DMS79 (cell line): ENCODE measurements around the gene PCSK6.
"Not testable (repeated sequence)": the region's sequence is repeated elsewhere in the genome, so short reads cannot be mapped to it uniquely, and the experiment has no call there.

Experiments used
- DNase-seq: peaks from one replicate; lab custom pipeline; 2025; lab: John Stamatoyannopoulos, UW

The PCSK6 gene

DNA sequence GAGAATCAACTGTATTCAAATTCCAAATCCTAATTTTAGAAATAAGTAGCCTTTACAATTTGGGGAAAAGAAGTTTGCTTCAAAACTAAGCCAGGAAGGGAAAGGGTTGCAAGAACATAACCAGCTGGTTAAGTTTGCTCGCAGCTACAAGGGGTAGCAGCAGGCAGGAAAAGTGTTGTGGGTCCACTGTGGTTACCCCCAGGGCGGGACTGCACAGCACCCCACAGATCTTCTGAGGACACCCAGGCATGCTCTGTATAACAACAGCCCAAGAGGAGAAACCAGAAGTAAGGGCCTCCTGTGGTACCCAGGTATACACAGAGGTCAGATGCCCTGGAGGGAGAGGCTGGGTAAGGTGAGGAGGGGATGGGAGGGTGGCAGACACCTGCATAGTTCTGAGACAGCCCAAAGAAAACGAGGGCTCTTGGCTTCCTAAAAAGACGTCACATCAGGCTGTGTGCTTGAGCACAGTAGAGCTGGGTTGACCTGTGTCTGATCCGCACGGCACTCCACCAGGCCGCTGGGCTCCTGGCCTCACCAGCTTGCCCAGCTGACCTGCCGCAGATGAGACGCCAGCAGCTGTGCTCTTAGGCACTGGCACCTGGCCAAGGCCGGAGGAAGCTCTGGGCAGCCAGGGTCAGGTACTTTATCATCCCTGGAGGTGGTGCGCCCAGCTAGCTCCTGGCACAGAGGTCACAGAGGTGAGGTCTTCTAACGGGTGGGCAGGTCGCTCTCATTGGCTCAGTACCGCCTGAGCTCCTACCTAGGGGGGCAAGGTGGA is 112.7 kb downstream of the PCSK6 start:
- no peak for DNase-seq

GRCh38 chr15:101375006-101375405 is 114.5 kb downstream of the PCSK6 start:
- DNase-seq = not testable (repeated sequence)

DNA sequence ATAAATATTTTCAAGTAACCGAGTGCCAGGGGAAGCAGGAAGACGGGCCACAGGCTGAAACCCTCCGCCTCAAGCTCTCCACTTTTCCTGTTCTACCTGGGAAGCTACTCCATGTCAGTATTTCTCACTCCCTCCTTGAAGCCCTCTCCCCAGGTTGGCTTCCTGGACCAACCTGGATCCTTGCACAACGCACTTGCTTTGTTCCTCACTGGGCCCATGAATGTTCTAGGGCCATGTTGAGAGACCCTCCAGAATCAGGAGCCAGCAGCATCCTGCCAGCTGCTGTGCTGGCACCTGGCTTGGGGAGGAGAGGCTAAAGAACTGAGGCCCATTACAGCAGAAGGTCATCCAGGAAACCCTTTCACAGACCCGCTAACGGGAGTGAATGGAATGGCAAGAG is 115.2 kb downstream of the PCSK6 start:
- no peak for DNase-seq

GRCh38 chr15:101373577-101373976 is 115.9 kb downstream of the PCSK6 start:
- no peak for DNase-seq

DNA sequence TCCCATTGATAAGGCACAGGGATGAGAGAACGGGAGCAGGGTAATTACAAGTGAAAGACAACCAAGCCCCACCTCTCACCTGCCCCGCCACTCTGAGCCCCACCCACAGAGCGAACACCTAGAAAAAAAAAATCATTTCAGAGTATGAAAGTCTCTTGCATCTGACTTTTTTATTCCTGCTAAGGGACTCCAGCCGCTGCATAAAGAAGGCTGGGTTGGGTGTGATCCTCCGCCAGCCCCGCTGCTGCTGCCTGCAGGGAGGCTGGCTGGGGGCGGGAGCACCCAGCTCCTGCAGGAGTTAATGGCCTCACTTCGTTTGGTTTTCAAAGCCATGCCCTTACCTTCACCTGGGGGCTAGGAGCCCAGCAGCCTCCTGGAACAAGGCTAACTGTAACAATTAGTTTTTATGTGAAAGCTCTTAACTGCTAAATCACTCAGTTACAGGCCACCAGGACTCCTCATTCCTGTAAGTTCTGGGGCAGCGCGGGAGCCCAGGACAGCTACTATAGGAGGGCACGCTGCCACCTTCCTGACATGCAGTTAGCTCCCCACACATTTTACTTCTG is 116.5 kb downstream of the PCSK6 start:
- DNase-seq = no peak

DNA sequence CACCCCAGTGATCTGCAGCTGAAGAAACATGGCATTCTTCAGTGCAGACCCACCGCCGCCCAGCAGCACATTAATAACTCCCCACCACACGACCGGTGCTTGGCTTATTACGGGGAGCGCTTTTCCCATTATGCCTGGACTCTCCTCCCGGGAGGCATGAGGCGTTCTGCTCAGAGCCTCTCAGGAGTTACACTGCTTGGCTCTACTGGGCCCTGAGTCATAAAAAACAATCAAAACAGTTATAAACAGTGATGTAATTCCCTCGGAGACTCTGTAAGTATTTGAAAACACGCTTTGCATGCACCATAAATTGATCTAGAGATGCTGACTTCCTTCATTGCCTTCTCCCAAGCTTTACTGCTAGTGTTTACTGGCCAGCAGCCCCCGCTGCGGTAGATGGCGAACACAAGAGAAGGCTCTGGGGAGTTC is 117.3 kb downstream of the PCSK6 start:
- DNase-seq = no peak

- no peak for DNase-seq
Observed at GRCh38 chr15:101371519-101371918, 118.0 kb downstream of the PCSK6 start.

DNA sequence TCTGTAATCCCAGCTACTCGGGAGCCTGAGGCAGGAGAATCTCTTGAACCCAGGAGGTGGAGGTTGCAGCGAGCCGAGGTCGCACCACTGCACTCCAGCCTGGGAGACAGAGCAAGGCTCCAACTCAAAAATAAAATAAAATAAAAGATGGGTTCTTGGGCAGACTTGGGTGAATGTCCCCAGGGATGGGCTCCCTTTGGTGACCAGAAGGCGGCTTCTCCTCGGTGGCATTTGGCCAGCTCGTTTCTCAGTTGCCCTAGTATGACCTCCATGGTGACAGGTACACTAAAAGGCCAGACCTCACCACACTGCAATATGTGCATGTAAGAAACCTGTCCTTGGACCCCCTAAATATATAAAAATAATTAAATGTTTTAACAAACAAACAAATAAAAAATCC is 118.4 kb downstream of the PCSK6 start:
- DNase-seq = no peak

DNA sequence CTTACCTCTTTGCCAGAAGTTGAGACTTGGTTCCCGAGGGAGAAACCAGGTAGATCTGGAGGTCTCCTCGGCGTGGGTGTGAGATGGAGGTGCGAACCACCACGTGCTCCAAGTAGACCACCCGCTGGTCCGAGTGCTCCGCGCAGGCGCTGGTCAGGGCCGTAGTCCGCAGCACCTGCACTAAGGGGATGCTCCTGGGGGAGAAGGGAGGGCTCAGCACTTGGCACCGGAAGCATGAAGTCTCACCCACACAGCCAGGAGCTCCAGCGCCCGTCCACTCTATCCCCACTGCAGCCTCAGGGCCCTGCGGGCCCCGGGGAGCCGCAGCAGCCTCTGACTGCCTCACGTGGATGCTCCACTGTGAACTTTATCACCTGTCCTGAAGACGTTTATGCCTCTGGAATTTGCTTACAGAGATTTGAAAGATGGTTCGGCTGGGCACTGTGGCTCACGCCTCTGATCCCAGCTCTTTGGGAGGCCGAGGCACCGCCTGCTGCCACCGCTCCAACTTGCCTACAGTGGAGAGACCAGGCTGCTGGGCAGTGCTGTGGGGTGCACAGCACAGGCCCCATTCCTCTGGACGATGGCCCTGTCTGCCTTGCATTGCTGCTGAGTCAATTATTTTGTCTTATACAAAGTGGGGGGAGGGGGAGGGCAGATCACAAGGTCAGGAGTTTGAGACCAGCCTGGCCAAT is 119.0 kb downstream of the PCSK6 start:
- no peak for DNase-seq

DNA sequence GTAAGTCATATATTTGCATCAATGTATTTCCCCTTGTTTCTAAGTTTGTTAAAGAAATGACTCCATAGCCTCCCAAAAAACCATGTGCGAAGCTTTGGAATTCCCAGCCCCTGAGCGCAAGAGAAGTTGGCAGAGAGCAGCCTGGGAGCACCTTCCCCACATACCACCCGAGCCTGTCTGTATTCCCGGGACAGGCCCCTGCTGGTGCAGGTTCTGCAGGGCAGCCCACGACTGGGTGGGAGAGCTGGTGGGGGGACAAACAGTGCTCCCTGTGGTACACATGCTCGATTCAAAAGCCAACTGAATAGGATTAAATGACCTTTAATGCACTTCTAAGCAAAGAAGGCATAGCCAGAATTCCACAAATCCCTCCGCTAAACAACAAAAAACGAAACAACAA is 119.8 kb downstream of the PCSK6 start:
- DNase-seq = no peak

DNA sequence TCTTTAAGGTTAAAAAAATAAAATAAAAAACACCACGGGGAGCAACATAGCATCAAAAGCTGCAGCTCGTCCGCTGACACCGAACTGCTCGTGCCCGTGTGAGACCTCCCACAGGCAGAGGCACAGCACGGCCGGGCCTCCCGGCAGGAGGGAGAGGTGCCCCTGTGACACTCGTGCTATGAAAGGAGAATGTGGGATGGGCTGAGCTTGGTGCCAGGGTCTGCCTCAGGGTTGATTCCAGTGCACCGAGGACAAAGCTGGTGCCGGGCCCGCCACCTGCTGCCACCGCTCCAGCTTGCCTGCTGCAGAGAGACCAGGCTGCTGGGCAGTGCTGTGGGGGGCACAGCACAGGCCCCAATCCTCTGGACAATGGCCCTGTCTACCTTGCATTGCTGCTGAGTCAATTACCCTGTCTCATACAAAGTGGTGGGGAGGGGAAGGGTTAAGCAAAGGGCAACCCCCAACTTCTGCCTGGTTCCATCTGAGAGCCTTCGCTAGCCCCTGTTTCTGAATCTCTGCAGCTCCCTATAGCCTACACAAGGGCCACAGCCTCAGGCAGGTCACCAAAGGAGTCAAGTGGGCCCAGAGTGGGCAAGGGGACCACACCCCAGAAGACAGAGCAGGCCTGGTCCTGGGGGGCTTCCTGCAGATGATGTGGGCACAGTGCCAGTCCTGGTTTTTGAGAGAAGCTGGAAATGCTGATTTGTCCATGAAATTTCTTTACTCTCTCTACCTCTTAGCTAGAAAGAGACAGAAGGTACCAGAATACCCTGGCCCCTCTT is 120.5 kb downstream of the PCSK6 start:
- no peak for DNase-seq

DNA sequence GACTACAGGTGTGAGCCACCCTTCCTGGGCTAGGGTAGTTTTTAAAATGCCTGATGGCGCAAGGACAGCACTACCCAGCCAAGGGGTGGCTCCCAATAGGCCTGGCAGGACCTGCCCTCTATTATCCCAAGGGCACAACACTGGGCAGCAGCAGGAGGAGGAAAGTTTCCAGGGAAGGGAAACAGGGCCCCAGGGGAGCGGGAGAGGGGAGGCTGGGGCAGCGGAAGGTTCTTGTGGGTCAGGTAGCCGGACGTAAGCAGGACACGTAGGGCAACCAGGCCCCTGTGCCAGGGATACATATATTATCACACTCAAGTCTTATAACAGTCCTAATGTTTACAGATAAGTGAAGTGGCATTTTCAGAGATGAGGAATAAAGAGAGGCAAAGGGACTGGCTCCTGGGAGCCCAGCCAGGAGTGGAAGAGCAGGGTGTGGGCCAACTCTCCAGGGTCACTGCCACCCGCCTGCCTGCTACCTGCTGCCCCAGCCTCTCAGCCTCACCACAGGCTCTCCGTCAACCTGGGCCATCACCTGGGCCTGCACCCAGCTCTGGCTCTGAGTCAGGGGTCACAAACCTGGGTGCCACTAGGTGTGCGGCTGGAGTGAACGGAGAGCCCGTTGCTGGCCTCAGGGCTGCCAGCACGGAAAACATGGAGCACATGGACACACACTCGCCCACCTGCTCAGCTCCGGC is 121.3 kb downstream of the PCSK6 start:
- DNase-seq = no peak

- no peak for DNase-seq
Observed at GRCh38 chr15:101366853-101367252, 122.7 kb downstream of the PCSK6 start.

DNA sequence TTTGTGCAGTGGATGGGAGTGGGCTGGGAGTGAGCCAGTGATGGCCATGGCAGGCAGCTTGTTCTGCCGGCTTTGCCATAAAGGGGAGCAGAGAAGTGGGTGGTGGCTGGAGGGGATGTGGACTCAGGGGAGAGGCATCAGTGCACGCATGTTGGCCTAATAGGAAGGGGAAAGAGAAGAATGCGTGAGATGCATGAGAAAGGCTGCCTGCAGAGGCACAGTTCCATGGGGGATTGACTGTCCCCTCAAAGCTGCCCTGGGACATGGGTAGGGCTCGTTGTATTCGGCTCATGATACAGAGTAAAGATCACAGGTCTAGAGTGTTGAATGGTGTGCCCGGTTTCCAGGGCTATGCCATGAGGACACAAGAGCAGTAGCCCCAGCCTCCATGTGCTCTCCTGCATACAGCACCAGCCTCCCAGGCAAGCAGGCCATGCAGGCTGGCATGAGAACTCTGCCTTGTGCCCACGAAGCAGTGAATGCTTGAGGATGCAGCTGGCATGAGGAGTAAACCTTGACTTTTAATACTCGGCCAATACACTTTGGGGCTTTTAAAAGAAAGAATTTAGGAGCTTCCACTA is 126.4 kb downstream of the PCSK6 start:
- DNase-seq = no peak

DNA sequence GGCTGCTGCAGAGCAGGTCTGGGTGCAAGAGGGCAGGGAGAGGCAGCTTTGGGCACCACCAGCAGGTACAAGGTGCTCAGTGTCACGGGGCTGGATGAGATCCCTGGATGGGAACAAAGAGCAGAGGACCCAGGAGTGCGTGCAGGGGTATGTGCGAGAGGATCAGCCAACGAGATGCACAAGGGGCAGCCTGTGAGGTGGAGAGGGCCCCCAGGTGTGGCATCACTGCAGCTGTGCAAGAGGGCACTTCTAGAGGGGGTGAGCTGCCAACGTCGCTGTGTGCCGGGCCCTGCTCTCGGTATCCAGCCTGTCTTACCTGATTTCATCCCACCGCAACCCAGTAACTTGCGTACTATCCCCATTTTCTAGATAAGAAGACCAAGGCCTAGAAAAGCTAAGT is 127.1 kb downstream of the PCSK6 start:
- no peak for DNase-seq

DNA sequence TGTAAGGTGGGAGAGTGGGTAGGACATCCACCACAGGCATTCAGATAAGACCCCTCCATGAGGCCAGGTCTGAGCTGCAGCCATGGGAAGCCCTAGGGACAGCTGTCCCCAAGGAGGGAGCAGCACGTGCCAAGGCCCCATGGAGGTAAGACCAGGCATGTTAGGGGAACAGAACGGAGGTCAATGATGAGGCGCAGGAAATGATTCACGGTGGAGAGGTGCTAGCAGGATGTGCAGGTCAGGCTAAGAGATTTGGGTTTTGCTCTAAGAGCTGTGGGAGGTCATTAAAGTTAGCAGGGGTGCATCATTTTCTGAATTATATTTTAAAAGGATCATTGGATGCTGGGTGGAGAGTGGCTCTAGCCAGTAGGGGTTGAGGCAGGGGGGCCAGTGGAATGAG is 128.1 kb downstream of the PCSK6 start:
- DNase-seq = no peak

DNA sequence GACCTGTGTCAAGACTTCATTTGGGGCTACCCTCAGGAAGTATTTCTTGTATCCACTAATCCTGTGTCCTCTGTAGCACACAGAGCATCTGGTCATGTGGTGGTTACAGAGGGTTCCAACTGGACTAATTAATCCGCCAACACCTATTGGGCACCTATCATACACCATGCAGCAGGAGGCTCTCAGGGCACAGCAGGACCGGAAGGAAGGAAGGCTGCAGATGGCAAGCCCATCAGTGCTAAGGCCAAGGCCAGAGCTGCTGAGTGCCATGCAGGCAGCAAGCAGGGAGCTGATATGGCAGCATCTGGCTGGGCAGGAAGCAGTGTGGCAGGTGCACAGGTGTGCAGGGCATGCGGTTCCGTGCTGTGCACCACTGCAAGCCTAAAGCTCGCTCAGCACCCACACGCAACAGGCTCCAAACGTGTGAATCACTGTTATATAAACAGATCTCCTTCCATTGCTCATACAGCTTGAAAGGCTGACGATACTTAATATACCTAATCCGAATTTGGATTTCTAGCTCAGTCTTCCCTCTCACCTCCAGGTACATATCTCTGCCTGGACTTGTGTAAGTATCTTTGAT is 130.1 kb downstream of the PCSK6 start:
- no peak for DNase-seq

DNA sequence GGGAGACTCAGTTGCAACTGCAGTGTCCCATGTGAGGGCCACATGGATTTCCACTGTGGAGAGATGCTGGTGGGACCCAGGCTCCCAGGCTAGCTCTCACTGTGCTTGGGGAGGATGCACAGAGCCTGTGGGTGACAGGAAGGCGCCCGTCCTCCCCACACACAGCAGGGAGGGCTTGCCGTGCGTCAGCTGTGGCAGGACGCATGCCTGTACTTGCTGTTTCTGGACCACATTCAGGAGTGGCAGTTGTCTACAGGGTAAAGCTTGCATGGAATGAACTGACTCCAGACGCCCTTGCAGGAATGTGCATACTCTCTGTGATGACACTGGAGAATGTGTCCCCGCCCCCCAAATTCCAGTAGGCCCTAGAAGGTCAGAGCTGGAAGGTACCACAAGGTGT is 130.6 kb downstream of the PCSK6 start:
- no peak for DNase-seq

GRCh38 chr15:101357885-101358284 is 131.6 kb downstream of the PCSK6 start:
- DNase-seq = no peak

- no peak for DNase-seq
Observed at GRCh38 chr15:101357333-101357732, 132.2 kb downstream of the PCSK6 start.

- not testable (repeated sequence) for DNase-seq
Observed at GRCh38 chr15:101356512-101357172, 132.9 kb downstream of the PCSK6 start.
